GM10248 (cell line): Measurements from ENCODE around the gene TMEM120B.

Source experiments
- CTCF ChIA-PET: fragments of 300-600 bp; sonication (Branson Sonifier 250); formaldehyde crosslinking; extraction: SDS; loops from one replicate; lab custom pipeline; 2021; ENCODE audit warnings: antibody characterized with exemption; lab: Yijun Ruan, JAX
- POLR2A ChIA-PET: fragments of 350-650 bp; sonication (Branson Sonifier 250); formaldehyde crosslinking; extraction: SDS; loops from one replicate; lab custom pipeline; 2020; ENCODE audit warnings: antibody characterized with exemption; lab: Yijun Ruan, JAX
- DNase-seq: peaks from one replicate; pipeline ENCODE4 v3.0.0; 2012; ENCODE audit errors: extremely low spot score
- TF ChIP-seq, protein P1 (sequence below): IDR thresholded peaks from 2 replicates; pipeline ENCODE4 v1.5.1; 2012; ENCODE audit warnings: mild to moderate bottlenecking, low read depth; ENCODE audit errors: extremely low read depth, missing control alignments, control extremely low read depth

TMEM120B gene

DNA sequence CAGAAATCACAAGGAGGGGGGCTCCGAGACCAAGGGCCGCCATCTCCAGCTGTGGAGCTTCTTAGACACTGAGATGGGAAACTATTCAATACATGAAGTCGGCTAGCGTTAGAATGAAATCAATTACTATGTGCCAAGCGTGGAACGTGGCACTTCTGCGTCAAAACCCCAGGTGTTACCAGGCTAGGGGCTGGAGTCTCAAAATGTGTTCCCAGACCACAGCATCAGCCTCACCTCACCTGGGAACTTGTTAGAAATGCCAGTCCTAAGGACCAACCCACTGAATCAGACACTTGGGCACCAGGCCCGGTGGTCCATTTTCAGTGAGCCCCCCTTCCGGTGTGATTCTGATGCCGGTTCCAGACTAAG is 86.2 kb downstream of the TMEM120B start:
- TF ChIP-seq, protein P1, sequence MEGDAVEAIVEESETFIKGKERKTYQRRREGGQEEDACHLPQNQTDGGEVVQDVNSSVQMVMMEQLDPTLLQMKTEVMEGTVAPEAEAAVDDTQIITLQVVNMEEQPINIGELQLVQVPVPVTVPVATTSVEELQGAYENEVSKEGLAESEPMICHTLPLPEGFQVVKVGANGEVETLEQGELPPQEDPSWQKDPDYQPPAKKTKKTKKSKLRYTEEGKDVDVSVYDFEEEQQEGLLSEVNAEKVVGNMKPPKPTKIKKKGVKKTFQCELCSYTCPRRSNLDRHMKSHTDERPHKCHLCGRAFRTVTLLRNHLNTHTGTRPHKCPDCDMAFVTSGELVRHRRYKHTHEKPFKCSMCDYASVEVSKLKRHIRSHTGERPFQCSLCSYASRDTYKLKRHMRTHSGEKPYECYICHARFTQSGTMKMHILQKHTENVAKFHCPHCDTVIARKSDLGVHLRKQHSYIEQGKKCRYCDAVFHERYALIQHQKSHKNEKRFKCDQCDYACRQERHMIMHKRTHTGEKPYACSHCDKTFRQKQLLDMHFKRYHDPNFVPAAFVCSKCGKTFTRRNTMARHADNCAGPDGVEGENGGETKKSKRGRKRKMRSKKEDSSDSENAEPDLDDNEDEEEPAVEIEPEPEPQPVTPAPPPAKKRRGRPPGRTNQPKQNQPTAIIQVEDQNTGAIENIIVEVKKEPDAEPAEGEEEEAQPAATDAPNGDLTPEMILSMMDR = no peak
- ChIA-PET POLR2A (interaction anchor here (0.6 to 2.5 kb wide), 5 partner anchors 11 to 26 kb away, joined by 3 to 13 read pairs (median 4); no protein-coding TSS in a partner anchor), CTCF (interaction anchor here (1.0 to 14.7 kb wide), 4 partner anchors 9 to 92 kb away, joined by 3 to 565 read pairs (median 318); partner anchors contain the start of genes PSMD9 and SETD1B)
- DNase-seq = no peak

DNA sequence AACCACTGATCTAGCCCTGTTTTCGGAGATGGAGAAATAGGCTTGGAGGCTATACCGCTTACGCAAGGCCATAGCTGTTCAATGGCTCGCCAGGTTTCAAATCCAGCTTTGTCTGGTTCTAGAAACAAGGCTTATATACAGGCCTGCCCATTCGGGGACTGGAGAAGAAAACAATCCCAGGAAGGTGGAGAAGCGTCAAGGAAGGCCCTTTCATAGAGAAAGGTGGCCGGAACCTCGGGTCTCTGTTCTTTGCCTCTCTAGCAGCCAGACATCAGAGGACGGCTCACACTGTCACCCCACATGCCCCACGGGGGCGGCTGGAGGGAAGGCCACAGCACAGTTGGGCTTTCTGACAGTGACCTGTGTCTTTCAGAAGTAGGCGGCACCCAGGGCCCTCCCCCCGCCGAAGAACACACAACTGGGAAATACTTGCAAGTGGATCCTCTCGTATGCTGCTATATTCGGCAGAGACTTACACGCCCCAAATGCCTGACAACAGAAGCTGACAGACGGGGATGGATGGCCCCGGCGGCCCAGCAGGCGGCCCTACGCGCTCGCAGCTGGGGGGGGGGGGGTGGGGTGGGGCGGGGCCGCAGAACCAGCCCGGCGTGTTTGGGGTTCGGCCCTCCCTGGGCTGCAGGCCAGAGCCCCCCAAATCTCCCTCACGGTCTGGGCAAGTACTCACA is 86.7 kb downstream of the TMEM120B start:
- TF ChIP-seq, protein P1 = no peak
- CTCF ChIA-PET = interaction anchor here (1.0 to 14.7 kb wide), 4 partner anchors 9 to 91 kb away, joined by 3 to 565 read pairs (median 318); partner anchors contain the start of genes PSMD9 and SETD1B
- POLR2A ChIA-PET = interaction anchor here (0.6 to 2.3 kb wide), 4 partner anchors 10 to 219 kb away, joined by 3 to 10 read pairs (median 5); no protein-coding TSS in a partner anchor
- peak; percentile 57 for DNase-seq

DNA sequence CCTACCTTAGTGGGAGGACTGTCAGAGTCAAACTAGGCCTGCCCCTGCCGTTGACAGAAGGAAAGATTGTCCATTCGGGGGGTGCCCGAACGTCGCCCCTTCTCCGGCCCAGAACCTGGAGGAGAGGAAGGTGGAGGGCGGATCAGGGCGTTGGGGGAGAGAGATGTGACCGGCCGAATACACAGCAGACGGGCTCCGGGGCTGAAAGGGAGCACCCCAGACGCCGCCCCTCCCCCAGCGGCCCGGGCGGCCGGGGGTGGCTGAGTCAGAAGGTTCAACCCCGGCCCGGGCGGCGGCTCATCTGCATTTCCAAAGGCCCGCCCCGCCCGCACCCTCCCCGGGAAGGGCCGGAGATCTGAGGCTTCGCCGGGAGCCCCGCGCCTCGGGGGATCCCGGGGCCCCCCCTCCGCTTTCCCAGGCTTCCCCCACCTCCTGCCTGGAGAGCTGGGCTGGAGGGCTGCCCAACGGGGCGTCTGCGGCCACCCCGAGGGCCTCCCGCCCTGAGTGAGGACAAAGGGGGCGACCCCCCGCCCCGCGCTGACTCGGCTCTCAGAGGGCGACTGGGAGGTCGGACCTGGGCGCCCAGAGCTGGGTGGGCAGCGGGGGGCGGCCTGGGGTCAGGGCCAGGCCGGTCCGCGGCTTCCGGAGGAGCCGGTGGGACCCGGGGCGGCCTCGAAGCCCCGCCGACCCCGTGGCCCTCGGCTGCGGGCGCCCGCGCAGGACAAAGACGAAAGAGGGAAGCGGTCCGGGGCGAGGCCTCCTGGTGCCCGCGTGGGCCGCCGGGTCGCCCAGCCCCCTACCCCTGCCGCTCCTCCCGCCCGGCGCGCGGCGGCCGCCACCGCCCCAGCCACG is 87.5 kb downstream of the TMEM120B start:
- TF ChIP-seq, protein P1 = no peak
- peak; percentile 79 for DNase-seq
- ChIA-PET POLR2A (interaction anchor here (0.5 to 2.3 kb wide), 6 partner anchors 11 to 1602 kb away, joined by 3 to 10 read pairs (median 4); no protein-coding TSS in a partner anchor), CTCF (interaction anchor here (1.6 to 14.7 kb wide), 4 partner anchors 8 to 37 kb away, joined by 3 to 565 read pairs (median 294); partner anchors contain the start of gene SETD1B)

DNA sequence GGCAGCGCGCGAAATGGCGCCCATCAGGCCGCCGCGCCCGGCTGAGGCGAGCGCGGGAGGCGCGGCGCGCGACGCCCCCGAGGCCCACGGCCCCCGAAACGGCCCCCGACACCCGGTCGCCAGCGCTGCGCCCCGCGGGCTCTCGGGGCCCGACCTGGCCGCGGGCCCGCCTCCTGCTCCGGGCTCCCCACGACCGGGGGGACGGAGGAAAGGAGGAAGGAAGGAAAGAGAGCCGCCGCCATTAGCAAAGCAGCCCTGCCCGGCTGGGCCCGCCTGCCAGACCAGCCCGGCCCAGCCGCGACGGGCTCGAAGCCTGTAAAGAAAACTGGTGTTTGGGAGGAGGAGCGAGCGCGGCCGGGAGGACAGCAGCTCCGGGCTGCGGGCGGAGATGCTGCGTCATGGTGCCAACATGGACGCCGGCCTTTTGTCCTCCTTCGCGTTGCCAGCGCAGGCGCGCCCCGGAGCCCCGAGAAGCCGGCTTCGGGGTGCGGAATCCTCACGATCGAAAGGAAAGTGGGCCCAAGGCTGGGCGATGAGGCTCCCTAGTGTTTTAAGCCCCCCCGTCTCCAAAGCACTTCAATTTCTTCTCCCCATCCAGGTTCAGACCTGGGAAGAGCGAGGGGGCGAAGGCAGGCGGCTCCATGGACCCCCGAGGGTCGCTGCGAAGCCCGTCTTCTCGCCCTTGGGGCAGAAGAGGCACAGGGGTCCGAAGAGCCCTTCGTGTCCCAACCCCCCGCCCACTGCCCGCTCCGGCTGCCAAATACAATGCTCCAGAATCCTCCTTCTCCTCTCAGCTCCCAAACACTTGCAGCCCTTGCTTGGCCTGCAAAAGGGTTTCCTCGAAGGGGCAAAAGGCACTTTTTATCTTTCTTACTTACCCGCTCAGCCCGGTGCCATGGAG is 88.4 kb downstream of the TMEM120B start:
- TF ChIP-seq, protein P1 = no peak
- DNase-seq = peak; percentile 47
- ChIA-PET CTCF (interaction anchor here (1.1 to 14.7 kb wide), 4 partner anchors 11 to 86 kb away, joined by 3 to 533 read pairs (median 29); no protein-coding TSS in a partner anchor), POLR2A (interaction anchor here (0.5 to 2.5 kb wide), 5 partner anchors 10 to 1603 kb away, joined by 3 to 14 read pairs (median 4); no protein-coding TSS in a partner anchor)

DNA sequence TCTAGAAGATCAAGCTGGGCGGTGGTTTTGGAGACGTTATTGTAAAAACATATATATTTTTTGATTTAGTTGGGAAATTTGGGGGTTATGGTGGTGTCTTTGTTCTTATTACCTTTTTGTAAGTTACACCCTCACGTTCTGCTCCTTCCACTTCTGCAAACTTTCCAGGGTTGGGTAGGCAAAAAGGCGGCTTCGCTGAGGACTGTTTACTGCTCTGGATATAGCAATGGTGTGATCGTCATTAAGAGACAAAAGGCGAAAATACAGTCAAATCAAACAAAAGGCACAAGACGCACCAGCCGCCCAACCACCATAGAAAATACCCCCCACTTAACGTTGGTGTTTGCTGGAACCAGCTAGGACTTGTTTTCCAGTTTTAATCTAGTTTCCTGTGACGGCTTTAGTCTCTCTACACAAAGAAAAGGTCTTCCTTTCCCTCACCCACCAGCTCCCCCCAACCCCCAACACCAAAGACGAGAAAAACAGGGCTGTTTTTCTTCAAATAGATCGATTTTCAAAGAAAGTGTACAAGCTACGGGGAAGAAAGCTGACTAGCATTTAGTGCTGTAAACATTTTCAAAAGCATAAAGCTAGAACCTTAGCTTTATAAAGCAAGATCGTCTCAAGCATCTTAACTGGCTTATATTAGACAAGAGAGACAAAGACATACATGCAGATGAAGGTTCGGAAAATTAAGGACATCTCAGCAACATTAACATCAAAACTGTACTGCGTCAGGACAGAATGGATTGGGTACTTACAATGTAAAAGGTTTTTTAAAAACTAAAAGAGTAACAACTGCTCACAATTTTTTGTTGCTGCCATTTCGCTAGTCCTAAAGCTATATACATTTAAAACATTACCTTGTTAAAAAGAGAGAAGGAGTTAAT is 89.3 kb downstream of the TMEM120B start:
- ChIA-PET CTCF (interaction anchor here (1.1 to 14.7 kb wide), 5 partner anchors 7 to 85 kb away, joined by 3 to 565 read pairs (median 55); partner anchors contain the start of gene RHOF), POLR2A (interaction anchor here (0.7 to 2.5 kb wide), 3 partner anchors 9 to 115 kb away, joined by 3 to 14 read pairs (median 4); no protein-coding TSS in a partner anchor)
- DNase-seq = no peak
- TF ChIP-seq, protein P1 = no peak
